Measurements from ENCODE around the gene TGFBR3. TPM values are rescaled to one million over a fixed set of nuclear protein-coding genes. Genes with fewer than 3 reads are reported as not detected.

Gene TGFBR3
- total and polyA plus RNA-seq, 7 donors = 5.1 to 24.5 (median 8.9) TPM

DNA sequence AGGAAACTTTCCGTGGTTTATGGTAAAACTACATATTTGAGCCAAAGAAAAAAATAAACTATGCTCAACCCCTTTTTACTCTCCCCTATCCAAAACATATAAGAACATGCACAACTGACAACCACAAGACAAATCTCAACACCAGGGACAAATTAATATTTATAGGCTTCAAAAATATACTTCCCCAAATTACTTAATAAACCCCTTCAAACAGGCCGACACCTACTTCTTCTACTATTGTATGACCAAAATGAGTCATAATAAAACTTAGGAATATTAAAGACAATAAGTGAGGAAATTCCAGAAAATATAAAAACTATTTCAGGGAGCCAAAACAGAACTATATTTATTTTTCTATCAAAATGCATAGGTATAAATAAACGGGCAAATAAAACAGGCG, 71.5 kb downstream of the TGFBR3 start:
- Histone ChIP-seq H3K36me3 (ENCODE audit: insufficient read depth in 1 of 2, low read depth in 1 of 2) (no peaks in the 10 kb centered on the region), H3K9me3 (no peaks in the 10 kb centered on the region), H3K27me3 (ENCODE audit: insufficient read depth in 3 of 3, low read length in 2 of 3) (no peaks in the 10 kb centered on the region), H3K27ac (no peak overlapping the region), H3K4me3 (no peak overlapping the region), H3K4me1 (peaks cover 42% of the 10 kb centered on the region)
- intact Hi-C loops (cut with DNase I) = no loop called here
- TF ChIP-seq, protein P1, sequence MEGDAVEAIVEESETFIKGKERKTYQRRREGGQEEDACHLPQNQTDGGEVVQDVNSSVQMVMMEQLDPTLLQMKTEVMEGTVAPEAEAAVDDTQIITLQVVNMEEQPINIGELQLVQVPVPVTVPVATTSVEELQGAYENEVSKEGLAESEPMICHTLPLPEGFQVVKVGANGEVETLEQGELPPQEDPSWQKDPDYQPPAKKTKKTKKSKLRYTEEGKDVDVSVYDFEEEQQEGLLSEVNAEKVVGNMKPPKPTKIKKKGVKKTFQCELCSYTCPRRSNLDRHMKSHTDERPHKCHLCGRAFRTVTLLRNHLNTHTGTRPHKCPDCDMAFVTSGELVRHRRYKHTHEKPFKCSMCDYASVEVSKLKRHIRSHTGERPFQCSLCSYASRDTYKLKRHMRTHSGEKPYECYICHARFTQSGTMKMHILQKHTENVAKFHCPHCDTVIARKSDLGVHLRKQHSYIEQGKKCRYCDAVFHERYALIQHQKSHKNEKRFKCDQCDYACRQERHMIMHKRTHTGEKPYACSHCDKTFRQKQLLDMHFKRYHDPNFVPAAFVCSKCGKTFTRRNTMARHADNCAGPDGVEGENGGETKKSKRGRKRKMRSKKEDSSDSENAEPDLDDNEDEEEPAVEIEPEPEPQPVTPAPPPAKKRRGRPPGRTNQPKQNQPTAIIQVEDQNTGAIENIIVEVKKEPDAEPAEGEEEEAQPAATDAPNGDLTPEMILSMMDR (IDR thresholded peaks at IDR 0.05) = no peak
- ATAC-seq = no peak
- WGBS, 3 donors = 77 to 83% (median 79%) methylated on average over 4 of the region's 4 CpGs
- no peak for DNase-seq

DNA sequence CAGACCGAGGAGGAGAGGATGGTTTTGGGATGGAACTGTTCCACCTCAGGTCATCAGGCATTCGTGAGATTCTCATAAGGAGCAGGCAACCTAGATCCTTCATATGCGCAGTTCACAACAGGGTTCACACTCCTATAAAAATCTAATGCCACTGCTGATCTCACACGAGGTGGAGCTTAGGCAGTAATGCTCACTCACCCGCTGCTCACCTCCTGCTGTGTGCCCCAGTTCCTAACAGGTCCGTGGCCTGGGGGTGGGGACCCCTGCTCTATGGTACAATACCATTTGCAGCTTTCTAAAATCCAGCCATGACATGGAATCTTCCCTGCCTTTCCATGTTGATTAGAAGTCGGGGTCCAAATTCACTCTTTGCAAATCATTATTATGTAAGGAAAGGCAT, 72.1 kb downstream of the TGFBR3 start:
- Histone ChIP-seq H3K27ac (no peak overlapping the region), H3K9me3 (no peaks in the 10 kb centered on the region), H3K27me3 (ENCODE audit: insufficient read depth in 3 of 3, low read length in 2 of 3) (no peaks in the 10 kb centered on the region), H3K36me3 (ENCODE audit: insufficient read depth in 1 of 2, low read depth in 1 of 2) (no peaks in the 10 kb centered on the region), H3K4me1 (peaks cover 36% of the 10 kb centered on the region), H3K4me3 (no peak overlapping the region)
- DNase-seq (no peak), ATAC-seq (no peak)
- 88 to 91% (median 89%) methylated on average over 7 of the region's 7 CpGs for WGBS, 3 donors
- TF ChIP-seq, protein P1 (IDR thresholded peaks at IDR 0.05) = no peak
- intact Hi-C loops (cut with DNase I) = no loop called here

DNA sequence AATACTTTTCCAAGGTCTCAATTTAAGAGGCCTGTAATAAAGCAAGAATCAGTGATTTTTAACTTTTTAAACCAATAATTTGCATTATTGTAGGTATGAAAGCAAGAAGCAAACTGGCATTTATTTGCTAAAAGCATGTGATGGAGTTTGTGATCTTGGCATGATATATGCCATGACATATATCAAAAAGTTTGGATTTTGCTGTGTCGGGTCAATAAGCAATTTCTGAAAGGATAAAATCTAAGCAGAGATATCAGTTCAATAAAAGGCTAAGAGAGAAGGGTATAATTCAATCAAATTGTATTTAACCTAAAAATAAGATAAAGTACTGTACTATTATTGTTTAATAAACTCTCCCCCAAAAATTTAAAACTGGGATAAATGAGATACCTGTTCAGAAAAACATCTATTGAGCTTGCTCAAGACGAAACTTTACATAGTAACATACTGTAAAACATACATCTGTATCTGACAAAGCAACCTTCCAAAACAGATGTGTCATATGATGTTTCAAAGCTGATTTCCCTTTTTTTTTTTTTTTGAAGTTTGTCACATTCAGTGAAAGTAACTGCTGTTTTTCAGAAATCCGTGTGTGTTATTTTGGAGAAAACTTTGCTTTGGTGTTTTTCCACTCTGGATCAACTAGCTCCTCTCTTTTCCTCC, 74.5 kb downstream of the TGFBR3 start:
- H3K27me3 ChIP-seq (ENCODE audit: insufficient read depth in 3 of 3, low read length in 2 of 3) = no peaks in the 10 kb centered on the region
- WGBS, 3 donors = 72 to 87% (median 75%) methylated on average over 3 of the region's 3 CpGs
- no peaks in the 10 kb centered on the region for H3K36me3 ChIP-seq (ENCODE audit: insufficient read depth in 1 of 2, low read depth in 1 of 2)
- no peak for ATAC-seq
- intact Hi-C loops (cut with DNase I) = no loop called here
- TF ChIP-seq, protein P1 (IDR thresholded peaks at IDR 0.05) = no peak
- no peak overlapping the region for H3K4me3 ChIP-seq
- no peak overlapping the region for H3K27ac ChIP-seq
- no peak for DNase-seq
- H3K9me3 ChIP-seq = no peaks in the 10 kb centered on the region
- peaks cover 24% of the 10 kb centered on the region for H3K4me1 ChIP-seq

DNA sequence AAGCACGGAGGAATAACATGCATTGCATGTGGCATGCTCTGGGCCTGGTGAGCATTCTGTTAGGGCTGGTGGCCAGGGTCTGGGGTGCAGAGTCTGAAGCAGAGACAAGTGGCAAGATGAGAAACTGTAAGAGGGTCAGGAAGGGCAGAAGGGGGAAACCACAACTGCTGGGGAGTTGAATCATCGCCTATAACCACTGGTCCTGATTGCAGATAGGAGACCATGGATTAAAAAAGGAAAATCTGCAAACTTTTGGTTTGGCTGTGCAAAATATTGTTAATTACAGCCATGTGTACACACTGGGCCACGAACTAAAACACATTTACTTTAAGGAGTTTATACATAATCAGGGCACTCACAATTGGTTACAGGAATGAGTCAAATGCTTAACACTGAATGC, 76.6 kb downstream of the TGFBR3 start:
- intact Hi-C loops (cut with DNase I) = no loop called here
- Histone ChIP-seq H3K4me3 (no peak overlapping the region), H3K27me3 (ENCODE audit: insufficient read depth in 3 of 3, low read length in 2 of 3) (no peaks in the 10 kb centered on the region), H3K27ac (no peak overlapping the region), H3K4me1 (peaks cover 30% of the 10 kb centered on the region), H3K9me3 (no peaks in the 10 kb centered on the region), H3K36me3 (ENCODE audit: insufficient read depth in 1 of 2, low read depth in 1 of 2) (no peaks in the 10 kb centered on the region)
- WGBS, 3 donors = 74 to 87% (median 75%) methylated on average over 3 of the region's 3 CpGs
- no peak for DNase-seq
- TF ChIP-seq, protein P1 (IDR thresholded peaks at IDR 0.05) = no peak
- ATAC-seq = no peak

Measured in psoas muscle (tissue), 8 donors.